Measurements from ENCODE around the gene RCE1.

RCE1 gene

GRCh38 chr11:66870616-66871520 lies 27.6 kb downstream of the RCE1 start:
- no peak for DNase-seq

DNA sequence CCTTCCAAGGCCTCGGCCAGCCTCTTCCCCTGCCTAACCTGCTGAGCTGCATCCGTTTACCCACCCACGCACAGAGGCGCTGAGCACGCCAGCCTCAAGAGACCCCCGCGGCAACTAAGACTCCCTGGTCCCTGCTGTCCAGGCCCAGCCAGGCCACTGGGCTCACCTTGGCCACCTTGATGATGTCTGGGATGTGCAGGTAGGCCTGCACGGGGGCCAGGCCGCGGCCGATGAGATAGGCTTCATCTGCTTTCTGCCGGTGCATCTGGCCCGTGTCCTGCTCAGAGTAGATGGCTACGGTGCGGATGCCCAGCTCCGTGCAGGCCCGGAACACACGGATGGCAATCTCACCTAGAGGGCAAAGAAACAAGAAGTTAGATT lies 28.3 kb downstream of the RCE1 start:
- DNase-seq = no peak

- DNase-seq = no peak
Observed at GRCh38 chr11:66874232-66874631, 31.0 kb downstream of the RCE1 start.

DNA sequence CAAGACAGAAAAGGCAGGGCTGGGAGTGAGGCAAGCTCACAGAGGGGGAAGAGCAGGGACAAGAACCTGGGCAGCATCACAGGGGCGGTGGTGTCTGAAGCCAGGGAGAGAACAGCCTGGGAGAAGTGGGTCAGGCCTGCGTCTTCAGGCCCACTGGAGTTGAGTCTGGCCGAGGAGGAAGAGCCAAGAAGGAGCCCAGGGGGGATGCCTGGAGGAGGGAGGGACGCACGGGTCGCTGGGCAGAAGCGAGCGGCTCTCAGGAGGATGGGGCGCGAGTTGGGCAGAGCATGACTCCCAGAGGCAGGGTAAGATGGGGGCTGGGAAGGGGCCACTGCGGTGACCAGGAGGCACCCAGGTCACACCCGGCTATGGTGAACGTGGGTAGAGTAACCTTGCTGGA lies 32.1 kb downstream of the RCE1 start:
- no peak for DNase-seq

DNA sequence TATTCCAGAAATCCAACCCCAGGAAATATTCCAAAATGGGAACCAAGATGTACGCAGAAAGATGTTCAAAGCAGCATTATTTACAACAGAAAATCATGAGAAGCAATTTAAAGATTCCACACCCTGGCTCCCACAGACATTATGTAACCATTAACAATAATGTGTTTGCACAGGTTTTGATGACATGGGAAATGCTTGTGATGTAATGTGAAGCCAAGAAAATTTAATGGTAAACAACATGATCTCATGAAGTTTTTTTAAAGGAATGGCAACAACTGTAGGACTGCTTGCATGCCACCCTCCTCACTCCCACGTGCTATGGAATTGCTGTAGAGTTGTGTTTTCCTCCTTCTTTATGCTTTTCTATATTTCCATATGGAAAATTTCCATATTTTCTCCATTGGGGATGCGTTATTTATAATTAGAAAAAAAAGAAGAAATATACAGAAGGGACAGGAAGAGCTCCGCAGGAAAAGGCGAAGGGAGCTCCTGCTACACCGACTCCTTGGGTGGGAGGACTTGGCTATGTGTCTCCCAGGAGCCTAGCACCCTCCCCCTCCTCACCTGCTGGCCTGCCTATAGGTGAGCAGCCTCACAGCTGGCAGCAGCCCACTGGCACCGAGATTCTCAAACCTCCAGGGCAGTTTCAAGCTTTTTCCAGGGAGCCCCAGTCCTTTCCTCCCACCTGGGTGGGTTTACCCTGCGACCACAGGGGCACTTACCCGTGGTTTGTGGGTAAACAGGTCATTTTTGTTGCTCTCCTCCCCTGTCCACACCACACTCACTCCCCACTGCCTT lies 34.5 kb downstream of the RCE1 start:
- DNase-seq = no peak

DNA sequence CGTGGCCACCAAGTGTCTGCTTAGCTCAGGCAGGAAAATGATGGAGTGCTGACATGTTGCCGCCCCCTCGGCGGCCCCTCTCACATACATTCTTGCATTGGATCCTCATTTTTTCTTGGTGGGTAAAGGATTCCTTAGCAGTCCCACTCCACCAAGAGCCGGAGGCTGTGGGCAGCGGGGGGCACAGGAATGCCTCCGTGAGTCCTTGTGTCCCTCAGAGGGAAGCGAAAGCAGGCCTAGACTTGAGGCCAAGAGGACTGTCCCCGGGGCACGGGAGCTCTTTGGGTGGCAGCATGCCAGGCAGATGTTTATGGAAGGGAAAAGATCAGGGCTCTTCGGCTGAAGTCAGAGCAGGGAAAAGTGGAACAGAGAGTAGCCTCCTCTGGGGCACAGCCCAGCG lies 35.2 kb downstream of the RCE1 start:
- no peak for DNase-seq

DNA sequence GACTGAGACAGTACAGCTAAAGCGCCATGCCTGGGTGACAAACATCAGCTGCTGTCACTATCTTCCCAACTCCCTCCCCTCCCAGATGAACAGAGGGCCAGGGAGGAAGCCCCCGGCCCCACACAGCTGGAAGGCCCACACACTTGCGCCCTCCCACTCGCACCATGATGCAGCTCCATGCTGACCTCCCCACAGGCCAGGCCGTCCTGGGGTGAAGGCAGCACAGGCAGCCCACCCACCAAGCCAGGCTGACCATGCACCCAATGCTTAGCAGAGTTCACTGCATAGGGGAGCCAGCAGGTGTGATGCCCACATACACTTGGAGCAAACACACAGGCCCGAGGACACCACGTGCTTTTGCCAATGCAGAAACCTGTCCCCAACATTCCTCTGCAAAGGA lies 35.8 kb downstream of the RCE1 start:
- no peak for DNase-seq

DNA sequence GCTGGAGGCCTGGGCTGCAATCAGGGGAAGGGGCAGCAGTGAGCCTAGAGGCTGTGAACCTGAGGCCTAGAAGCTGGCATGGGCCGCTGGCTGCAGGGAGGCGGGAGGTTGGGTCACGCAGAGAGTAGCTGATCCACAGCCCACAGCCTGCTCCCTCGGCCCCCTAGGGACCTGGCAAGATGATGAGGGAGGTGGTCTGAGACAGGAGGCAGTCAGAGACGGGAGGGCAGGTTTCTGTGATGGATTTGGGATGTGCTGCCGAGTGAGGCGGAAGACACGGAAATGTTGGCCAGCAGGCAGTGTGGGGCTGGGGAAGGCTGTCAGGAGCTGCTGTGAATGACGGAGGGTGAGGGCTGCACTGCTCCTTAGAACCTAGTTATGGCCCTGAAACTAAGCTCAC lies 36.3 kb downstream of the RCE1 start:
- DNase-seq = no peak

DNA sequence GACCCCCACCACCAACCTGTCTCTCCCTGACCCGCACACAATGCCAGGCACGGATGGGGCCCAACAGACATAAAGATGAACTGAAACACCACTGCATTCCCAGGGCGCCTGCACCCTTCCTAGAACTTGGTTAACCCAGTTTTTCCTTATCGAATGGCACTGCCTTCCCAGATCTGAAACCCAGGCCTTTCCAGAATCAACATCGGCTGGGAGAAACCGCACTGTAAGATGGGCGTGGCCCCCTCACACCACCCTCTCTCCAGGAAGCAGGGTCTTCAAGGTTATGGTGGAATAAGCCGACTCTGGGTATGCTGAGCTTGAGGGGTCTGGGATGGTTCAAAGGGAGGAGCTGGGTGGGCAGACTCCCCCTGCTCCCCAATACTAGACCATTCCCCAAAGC lies 36.8 kb downstream of the RCE1 start:
- DNase-seq = no peak

- DNase-seq = no peak
Observed at GRCh38 chr11:66880496-66881450, 37.5 kb downstream of the RCE1 start.

DNA sequence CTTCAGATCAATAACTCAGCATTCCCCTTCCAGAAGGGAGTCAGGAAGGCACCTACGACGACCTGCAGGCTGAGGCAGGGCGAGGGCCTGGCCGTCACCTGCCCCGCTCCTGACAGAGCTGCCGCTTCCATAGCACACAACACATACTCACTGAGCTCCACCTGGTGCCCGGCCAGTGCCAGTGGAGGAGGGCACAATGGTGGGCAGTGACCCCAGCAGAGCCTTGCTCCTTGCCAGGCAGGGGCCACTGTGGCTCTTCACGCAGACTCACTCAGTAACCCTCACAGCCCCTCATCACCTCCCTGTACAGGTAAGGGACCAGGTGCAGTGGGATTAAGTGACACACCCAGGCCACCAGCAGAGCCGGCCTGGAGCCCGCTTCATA lies 38.2 kb downstream of the RCE1 start:
- no peak for DNase-seq

- no peak for DNase-seq
Observed at GRCh38 chr11:66881927-66882452, 38.7 kb downstream of the RCE1 start.

DNA sequence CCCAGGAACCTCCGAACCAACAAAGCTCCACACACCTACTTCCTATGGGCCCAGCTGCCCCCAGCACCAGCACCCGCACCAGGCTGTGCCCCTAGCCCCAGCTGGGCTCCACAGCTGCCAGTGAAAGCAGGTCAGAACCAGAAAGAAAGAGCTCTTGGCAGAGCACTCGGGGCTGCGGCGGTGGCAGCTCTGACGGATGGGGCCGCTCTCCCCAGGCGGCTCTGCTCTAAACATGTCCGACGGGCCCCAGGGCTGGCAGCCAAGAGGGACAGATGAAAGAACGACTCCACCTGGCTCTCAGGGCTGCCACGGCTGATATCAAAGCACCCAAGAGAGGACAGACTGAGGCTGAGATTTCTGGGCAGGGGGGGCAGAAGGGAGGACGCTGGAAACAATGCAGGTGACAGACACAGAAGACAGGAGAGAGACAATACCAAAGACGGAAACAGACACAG lies 39.3 kb downstream of the RCE1 start:
- no peak for DNase-seq

DNA sequence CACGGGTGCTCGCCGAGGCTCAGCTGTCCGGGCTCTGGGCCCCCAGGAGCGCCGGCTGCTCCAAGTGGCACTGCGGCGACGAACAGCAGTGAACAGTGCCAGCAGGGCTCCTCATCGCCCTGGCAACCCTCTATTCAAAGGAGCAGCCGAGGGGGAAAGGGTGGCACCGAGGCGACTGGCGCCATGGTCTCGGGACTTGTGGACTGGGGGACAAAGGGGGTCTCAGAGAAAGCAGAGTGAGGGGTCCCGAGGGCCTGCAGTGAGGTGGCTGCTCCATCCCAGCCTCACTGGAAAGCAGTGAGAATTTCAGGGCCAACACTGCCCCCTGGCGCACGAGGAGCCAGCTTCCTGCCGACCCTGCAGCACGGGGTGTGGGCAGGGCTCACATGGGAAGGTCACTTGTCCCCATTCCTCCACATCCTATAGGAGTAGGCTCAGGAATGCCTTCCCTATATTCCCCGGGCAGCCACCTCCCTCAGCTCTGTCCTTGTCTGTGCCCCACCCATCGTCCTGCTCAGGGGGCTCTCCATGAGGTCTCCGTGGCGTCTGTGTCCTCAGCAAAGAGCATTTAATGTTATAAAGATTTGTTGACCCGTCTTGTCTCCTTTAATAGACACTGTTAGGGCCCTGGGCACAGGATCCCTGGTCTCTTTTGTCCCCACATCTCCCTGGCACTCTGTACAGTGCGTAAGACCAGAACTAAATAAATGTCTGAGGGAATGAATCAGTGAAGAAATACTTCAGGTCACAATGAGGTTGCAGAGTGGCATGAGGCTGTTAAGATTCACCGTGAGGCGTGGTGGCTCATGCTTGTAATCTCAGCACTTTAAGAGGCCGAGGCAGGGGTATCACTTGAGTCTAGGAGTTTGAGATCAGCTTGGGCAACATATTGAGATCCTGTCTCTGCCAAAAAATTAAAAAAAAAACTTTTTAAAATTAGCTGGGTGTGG lies 40.0 kb downstream of the RCE1 start:
- no peak for DNase-seq

- no peak for DNase-seq
Observed at GRCh38 chr11:66884443-66884842, 41.2 kb downstream of the RCE1 start.

- DNase-seq = no peak
Observed at GRCh38 chr11:66885469-66885868, 42.2 kb downstream of the RCE1 start.

DNA sequence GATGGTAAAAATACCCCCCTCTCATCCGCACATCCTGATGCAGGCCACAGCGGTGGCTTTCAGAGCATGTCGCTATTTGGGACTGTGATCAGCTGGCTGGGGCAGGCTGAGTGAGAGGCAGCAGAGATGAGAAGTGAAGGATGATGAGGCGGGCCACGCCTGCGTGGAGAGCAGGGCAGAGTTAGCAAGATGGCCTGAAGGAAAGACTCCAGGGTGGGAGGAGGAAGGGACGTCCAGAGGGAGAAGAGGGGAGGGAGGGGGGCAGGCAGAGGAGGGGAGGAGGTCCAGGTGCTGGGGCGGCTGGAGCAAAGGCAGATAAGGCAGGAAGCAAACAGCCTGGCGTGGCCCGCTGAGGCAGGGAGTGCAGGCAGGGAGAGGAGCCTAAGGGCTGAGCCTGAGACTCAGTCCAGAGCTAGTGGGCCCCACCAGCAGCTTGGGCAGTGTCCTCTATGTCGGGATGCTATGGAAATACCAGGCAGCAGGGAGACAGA lies 42.8 kb downstream of the RCE1 start:
- no peak for DNase-seq

GRCh38 chr11:66886671-66887221 lies 43.5 kb downstream of the RCE1 start:
- DNase-seq = no peak

- no peak for DNase-seq
Observed at GRCh38 chr11:66887526-66887925, 44.3 kb downstream of the RCE1 start.

- no peak for DNase-seq
Observed at GRCh38 chr11:66888282-66888681, 45.0 kb downstream of the RCE1 start.

GRCh38 chr11:66889960-66890359 lies 46.7 kb downstream of the RCE1 start:
- no peak for DNase-seq

Data from NCI-H1048 (cell line).